ENCODE data around the gene TMEM98.
"Not testable (repeated sequence)": the region's sequence is repeated elsewhere in the genome, so short reads cannot be mapped to it uniquely, and the experiment has no call there.

TMEM98 gene

DNA sequence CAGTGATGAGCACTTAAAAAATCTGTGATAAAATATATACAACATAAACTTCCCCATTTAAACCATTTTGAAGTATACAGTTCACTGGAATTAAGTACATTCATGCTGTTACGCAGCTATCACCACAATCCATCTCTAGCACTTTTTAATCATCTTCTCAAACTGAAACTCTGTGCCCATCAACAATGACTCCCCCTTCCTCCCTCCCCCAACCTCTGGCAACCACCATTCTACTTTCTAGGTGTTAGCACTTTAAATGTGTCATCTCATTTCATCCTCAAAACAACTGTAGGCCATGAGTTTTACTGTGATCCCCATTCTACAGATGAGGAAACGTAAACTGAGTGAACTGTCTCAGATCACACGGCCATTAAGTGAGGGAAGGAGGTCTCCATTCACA lies 13.8 kb upstream of the TMEM98 start:
- DNase-seq (ENCODE audit: low read depth, low spot score) = no peak

DNA sequence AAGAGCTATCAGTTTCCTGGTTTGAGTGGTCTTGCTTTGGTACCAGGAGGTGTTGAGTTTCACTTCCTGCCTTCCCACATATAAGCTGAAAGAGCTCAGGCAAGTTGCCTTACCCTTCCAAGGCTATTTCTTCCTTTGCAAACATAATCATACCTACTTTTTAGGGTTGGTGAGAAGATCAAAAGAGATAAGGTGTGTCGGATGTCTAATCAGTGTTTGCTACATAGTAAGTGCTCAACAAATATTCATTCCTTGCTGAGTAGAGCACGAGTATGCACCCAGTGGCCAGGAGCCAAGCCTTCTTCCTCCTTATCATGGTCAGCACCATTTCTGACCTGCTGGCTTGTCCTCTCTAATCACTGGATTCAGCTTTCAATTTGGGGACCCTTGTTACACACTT lies 12.7 kb upstream of the TMEM98 start:
- no peak for DNase-seq (ENCODE audit: low read depth, low spot score)

DNA sequence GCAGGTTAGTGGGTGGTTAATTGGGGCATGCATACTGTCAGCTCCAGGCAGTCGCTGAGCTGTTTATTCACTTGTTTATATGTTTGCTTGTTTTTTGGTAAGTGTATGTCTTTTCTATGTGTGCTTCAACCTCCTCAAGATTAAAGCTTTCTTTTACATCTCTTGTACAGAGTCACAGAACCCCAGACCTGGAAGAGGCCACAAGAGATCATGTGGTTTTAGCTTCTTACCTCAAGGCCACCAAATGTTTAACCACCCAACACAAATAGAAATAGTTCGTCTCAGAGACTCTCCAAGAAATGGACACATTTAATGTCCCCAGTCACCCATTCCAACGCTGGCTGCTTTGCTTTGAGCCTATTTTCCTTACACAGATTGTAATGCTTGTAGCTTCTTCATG lies 11.8 kb upstream of the TMEM98 start:
- no peak for DNase-seq (ENCODE audit: low read depth, low spot score)

DNA sequence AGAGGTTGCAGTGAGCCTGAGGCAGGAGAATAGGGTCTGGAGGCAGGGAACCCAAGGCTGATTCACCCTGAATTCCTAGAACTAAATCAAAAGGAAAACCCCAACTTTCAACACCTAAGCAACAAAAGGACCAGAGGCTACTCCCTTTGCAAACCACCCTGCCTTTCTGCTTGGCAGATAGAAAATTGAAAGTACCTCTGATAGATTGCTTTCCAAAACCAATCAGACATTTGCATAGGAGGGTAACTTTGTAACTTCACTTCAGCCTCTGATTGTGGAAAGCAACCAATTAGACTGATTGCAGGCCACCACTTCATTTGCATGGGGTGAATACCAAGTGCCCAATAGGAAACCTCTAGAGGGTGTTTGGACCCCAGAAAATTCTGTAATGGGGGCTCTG lies 10.9 kb upstream of the TMEM98 start:
- no peak for DNase-seq (ENCODE audit: low read depth, low spot score)

DNA sequence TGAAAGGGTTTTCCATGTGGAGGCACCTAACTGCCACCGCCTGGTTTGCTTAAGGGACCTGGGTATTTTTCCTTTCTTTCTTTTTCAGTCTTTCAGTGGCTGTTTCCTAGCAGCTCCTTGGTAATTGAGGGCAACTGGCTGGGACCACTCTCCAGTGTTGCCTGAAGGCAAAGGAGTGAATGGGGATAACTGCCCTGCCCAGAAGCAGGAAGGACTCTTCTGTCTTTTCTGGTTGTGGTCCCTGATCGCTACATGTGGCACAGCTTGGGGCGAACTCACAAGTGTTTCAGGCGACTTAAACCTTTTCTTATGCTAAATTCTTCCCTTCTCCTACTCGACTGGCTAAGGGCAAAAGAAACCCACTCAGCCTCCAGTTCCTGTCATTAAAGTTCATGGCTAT lies 10.1 kb upstream of the TMEM98 start:
- DNase-seq (ENCODE audit: low read depth, low spot score) = no peak

DNA sequence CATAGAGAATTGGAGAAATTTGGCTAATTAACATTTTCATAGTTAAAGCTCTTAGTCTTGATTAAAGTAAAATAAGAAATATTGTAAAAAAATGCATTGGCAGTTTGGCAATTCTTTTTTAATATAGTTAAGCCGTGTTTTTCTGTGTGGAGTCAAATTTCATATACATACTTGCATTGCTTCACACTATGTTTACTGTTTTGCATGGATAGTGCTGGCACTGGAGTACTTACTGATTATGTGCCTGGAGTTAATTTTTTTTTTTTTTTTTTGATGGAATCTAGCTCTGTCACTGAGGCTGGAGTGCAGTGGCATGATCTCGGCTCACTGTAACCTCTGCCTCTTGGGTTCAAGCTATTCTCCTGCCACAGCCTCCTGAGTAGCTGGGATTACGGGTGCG lies 8.1 kb upstream of the TMEM98 start:
- DNase-seq (ENCODE audit: low read depth, low spot score) = not testable (repeated sequence)

DNA sequence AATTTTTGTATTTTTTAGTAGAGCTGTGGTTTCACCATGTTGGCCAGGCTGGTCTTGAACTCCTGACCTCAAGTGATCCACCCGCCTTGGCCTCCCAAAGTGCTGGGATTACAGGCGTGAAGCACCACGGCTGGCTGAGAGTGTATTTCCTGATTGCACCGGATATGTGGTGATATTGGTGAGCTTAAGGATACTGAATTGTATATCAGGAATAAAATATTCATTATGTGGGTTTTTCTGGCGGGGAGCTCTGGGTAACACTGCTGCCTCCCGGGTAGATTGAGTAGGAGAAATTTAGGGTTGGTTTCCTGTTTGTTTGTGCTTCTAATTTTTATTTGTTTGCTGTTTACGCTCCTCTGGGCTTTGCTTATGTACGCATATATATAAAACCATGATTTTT lies 7.7 kb upstream of the TMEM98 start:
- no peak for DNase-seq (ENCODE audit: low read depth, low spot score)

DNA sequence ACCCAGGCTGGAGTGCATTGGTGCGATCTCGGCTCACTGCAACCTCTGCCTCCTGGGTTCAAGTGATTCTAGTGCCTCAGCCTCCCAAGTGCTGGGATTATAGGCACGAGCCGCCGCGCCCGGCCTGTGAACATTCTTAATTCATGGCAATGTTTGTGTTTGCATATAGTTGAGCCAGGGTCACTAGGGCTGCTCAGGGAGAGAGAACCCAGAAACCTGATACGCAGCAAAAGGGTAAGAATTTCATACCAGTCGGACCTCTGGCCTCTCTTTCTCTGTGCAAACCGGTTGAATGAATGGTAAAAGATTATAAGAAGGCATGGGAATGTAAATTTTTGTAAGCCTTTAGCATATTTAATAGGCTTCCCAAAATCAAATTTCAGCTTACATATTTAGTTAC lies 6.9 kb upstream of the TMEM98 start:
- no peak for DNase-seq (ENCODE audit: low read depth, low spot score)

DNA sequence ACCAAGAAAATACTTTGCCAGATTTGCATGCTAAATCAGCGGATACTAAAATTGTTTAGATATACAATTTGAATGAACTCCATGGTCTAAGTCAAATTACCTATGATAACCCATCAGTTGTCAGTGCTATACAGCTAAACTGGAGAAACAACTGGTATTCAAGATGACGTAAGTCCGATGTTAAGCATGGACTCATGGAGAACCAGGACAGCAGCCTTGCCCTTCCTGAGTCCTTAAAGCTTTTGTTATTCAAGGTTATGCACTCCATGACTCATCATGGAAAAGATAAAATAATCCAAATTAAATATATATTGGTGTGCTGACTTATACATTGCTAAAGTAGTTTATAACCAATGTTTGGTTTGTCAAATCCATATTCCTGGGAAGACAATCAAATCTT lies 4.0 kb upstream of the TMEM98 start:
- DNase-seq (ENCODE audit: low read depth, low spot score) = not testable (repeated sequence)

DNA sequence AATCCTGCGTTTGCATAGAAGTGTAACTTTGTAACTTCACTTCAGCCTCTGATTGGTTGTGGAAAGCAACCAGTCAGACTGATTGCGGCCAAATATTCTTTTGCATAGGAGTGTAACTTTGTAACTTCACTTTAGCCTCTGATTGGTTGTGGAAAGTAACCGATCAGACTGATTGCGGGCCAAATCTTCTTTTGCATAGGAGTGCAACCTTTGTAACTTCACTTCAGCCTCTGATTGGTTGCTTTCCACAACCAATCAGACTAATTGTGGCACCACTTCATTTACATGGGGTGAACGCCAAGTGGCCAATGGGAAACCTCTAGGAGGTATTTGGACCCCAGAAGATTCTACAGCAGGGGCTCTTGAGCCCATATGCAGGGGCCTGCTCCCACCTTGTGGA lies 1.8 kb upstream of the TMEM98 start:
- DNase-seq (ENCODE audit: low read depth, low spot score) = no peak

DNA sequence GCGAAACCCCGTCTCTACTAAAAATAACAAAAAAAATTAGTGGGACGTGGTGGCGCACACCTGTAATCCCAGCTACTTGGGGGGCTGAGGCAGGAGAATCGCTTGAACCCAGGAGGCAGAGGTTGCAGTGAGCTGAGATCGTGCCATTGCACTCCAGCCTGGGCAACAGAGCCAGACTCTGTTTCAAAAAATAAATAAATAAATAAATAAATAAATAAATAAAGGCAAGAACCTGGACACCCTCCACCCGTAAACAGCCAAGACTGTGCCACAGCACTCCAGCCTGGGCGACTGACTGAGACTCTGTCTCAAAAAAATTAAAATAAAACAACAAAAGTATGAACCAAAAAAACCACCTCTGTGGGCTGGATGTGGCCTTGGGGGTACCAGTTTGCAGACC lies 1.2 kb upstream of the TMEM98 start:
- DNase-seq (ENCODE audit: low read depth, low spot score) = not testable (repeated sequence)

DNA sequence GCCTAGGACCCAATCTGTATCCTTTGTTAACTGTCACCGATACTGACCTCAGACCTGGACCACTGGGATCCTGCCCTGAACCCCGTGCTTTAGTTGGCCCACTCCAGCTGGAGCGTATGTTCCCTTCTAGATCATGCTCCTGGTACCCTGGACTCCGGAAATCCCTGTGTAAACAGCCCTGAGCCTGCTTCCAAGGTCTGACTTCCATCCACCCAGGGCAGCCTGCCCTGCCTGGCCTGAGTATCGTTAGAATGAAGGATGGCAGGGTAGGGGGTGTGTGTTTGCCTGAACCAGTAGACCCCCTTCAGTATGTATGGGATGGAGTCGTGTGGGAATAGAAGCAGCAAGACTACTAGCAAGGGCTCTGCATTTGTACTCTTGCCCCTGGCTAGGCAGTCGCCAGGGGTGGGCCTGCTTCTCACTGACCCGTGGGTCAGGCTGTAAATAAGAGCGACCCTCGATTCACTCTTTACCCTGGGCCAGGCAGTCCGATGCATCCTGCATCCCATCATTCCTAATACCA lies 691 bp upstream of the TMEM98 start:
- no peak for DNase-seq (ENCODE audit: low read depth, low spot score)

DNA sequence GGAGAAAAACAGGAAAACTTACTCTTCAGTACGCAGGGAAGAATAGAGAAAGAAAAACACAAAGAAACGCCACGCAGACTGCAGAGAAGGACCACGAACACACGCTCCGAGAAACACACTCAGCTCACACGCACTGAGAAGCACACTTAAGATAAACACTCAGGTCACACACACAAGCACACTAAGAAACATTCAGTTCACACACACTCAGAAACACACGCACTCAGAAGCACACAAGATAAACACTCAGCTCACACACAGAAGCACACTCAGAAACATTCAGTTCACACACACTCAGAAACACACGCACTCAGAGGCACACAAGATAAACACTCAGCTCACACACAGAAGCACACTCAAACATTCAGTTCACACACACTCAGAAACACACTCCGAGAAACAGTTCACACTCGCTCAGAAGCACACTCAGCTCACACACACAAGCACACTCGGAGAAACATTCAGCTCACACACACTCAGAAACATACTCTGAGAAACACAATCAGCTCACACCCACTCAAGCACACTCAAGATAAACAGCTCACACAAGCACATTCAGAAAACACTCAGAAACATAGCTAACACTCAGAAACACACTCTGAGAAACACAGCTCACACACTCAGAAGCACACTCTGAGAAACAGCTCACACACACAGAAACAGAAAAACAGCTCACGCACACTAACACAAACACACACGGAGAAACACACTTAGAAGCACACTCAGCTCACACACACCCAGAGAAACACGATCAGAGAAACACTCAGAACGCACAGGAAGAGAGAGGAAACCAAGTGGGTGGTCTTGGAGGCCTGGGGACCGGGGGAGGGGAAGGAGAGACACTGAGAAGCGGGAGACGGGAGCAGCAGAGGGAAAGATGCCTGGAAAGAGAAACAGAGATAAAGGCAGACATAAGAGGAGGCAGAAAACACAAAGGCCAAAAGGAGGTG lies 908 bp downstream of the TMEM98 start:
- no peak for DNase-seq (ENCODE audit: low read depth, low spot score)

DNA sequence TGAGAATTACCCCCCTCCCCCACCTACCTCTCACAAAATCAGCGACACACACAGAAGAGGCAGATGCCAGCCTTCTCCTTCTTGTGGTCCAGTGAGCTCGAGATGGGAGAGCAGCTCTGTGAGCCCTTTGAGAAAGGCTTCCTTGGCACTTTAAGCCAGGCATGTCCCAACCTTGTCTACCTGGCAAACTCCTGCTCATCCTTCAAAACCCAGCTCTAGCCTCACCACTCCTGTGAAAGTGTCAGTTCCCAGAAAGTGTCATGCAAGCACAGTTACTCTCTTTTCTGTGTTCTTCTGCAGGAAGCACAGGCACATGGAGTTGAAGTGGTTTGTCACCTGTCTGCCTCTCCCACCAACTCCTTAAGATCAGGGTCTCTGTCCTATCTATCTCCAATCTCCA lies 1.6 kb downstream of the TMEM98 start:
- DNase-seq (ENCODE audit: low read depth, low spot score) = no peak

DNA sequence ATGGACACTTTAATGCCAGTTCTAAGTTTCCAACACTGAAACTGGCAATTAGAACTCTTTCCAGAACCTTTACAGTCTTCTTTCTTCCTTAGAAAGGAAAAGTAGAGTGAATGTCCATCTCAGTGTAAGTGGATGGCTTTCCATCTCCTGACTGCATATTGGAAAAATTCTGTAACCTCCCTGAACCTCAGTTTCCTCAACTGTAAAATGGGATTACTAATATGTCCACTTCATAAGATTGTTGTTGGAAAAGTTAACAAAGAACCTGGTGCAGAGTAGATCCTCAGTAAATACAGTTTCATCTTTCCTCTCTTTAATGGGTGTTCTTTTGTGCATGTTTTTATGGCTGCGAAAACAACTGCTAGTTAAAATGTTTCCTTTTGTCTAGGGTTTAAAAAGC lies 2.6 kb downstream of the TMEM98 start:
- DNase-seq (ENCODE audit: low read depth, low spot score) = no peak

DNA sequence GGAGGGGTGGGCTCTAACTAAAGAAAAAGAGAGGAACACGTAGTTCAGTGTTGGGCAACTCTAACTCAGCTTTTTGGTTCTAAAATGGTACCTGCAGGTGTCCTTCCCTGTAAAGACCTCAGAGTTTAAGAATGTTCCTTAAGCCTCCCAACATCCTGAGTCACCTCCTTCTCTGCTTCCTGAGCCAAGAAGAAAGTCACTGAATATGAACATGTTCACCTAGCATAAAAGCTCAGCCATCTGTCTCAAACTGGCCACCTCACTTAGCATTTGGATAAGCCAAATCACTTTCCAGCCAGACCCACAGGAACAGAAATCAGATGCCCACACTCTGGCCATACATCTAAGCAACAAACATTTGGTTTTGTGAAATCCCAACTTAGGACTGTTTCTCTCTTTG lies 3.7 kb downstream of the TMEM98 start:
- no peak for DNase-seq (ENCODE audit: low read depth, low spot score)

DNA sequence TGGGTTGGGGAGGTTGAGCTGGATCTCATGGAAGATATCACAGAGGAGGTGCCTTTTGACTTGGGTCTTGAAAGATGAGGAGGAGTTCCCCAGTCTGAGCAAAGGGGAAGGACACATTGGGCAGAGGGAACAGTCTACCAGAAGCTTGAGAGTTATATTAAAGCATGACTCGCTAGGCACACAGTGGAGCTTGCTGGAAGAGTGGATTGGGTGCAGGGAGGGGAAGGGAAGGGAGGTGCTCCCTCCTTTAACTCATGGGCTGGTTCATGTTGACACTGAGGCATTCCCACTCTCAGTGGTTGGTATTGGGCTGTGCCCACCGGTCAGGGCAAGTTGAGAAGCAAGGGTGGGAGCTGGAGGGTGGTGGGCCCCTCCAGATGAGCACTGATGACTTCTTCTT lies 5.9 kb downstream of the TMEM98 start:
- no peak for DNase-seq (ENCODE audit: low read depth, low spot score)

DNA sequence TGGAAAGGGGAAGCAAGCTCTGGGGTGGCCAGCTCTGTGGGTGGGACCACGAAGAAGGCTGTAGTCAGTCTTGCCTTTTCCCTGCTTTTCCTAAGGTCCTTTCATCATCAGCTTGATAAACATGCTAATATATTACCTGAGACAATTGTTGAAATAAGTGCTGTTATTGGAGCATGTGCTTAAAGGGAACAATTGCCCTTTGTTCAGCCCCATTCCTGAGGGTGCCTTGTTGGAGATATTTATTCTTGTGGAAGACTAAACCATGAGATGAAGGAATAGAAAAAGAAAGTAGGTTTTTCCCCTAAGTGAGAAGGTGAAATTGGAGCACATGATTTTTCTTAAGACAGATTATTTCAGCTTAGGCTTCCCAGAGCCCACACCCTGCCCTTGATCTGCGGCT lies 7.8 kb downstream of the TMEM98 start:
- no peak for DNase-seq (ENCODE audit: low read depth, low spot score)

DNA sequence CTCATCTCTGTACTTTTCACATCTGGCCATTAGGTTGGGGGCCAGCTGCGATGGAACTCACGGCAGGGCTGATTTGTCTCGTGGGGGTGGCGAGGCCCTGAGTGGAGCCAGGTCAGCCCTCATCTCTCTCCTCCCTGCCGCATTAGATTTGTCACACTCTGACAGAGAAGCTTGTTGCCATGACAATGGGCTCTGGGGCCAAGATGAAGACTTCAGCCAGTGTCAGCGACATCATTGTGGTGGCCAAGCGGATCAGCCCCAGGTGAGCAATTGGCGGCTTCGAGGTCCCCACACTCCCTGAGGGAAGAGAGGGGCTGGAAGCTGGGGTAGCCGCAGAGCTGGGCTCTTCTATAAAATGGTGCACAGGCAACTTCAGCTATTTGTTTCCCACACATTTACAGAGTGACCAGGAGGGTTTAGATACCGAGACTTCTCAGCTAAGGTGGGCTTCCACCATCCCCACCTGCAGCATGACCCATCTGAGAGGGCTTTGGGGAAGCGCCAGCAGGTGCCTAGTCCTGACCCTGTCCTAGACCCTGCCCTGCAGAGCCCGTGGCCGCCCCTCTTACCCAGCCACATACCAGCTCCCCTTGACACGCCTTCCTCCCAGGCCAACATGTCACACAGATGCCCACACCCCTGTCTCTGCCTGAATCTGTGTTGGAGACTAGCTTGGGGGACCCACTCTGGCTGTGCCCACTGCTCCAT lies 8.4 kb downstream of the TMEM98 start:
- no peak for DNase-seq (ENCODE audit: low read depth, low spot score)

DNA sequence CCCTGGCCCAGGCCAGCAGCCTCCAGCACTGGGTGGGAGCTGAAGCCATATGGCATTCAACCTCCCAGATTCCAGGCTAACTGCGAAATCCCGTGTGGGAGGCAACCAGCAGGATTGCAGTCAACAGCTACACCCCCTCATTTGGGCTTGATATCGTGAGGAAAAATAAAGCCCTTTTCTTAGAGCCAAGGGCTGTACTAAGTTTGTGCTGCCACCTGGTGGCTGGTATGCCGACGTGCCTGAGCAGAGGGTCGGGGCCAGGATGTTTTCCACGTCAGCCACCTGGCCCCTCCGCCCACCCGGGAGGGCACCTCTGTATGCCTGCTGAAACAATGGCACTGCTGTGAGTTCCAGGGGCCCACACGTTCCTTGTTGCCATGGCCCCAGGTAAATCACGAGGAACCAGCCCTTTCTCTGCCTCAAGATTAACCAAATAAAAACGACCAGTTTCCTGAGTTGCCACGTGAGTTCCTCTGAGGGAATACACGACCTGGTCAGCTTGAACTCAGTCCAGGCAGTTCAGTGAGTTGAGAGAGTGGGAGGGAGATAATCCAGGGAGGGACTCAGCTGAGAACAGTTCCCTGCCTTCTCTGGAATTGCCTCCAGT lies 9.0 kb downstream of the TMEM98 start:
- no peak for DNase-seq (ENCODE audit: low read depth, low spot score)

DNA sequence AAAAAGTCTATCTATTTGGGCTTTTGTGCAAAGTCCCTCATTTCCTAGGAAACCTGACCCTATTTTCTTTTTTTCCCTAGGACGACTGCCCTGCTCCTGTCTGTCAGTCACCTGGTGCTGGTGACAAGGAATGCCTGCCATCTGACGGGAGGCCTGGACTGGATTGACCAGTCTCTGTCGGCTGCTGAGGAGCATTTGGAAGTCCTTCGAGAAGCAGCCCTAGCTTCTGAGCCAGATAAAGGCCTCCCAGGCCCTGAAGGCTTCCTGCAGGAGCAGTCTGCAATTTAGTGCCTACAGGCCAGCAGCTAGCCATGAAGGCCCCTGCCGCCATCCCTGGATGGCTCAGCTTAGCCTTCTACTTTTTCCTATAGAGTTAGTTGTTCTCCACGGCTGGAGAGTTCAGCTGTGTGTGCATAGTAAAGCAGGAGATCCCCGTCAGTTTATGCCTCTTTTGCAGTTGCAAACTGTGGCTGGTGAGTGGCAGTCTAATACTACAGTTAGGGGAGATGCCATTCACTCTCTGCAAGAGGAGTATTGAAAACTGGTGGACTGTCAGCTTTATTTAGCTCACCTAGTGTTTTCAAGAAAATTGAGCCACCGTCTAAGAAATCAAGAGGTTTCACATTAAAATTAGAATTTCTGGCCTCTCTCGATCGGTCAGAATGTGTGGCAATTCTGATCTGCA lies 12.9 kb downstream of the TMEM98 start:
- no peak for DNase-seq (ENCODE audit: low read depth, low spot score)

Measured in brain pericyte (primary cell).